ENCODE results near the gene SULT1A3.

GRCh38 chr16:30184096-30184890 lies 14.8 kb upstream of the SULT1A3 start:
- no peak for TF ChIP-seq CTCF (IDR thresholded peaks at IDR 0.05)
- TF ChIP-seq POLR2A (IDR thresholded peaks at IDR 0.05), result peak in 1 of 4 donors; percentile 37
